Femur (tissue), 1 donor: ENCODE data around the gene ERICH6B.

Source experiments
- DNase-seq: peaks from one replicate; pipeline ENCODE4 v3.0.0-alpha.2; 2017

Gene ERICH6B

GRCh38 chr13:45598597-45598996, 16.9 kb downstream of the ERICH6B start:
- DNase-seq, result no peak

GRCh38 chr13:45596800-45597475, 18.6 kb downstream of the ERICH6B start:
- DNase-seq, result no peak

- DNase-seq, result no peak
These were observed 19.6 kb downstream of the ERICH6B start for GRCh38 chr13:45595965-45596364.

GRCh38 chr13:45594764-45595163, 20.8 kb downstream of the ERICH6B start:
- DNase-seq, result no peak

DNA sequence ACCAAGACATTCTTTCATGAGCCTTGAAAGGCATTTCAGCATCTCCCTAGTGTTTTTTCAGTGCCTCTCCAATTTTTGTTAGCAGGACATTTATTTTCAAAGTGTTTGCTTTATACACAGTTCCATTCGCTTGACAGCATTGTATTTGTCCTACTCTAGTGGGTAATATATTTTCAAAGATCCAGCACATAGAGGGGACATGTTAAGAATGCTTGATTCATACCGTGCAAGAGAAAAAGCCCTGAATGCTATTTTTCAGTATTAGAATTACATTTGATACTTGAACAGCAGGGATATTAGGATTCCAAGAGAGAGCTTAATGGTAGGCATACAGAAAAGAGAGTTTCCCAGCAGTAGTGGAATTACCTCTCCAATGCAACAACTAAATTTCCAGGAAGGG, 21.3 kb downstream of the ERICH6B start:
- no peak for DNase-seq

DNA sequence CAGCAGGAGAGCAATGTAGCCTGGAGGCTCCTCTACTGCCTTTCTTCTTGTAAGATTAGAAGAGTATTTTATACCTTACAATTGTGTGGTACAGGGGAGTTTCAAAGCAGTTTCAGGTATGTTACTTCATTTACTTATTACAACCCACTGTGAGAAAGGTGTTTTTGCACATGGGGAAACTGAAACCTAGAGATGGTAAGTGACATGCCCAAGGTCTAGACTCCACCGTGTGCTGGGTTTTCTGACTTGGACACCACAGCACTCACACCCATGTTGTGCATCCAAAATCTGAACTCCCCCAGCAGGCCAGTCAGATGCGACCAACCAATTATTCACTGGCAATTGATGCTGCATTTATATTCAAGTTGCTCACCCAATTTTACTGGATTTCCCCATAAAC, 22.8 kb downstream of the ERICH6B start:
- no peak for DNase-seq

- DNase-seq, result no peak
These were observed 25.5 kb downstream of the ERICH6B start for GRCh38 chr13:45590066-45590465.

GRCh38 chr13:45587897-45588296, 27.6 kb downstream of the ERICH6B start:
- no peak for DNase-seq

GRCh38 chr13:45584816-45585215, 30.7 kb downstream of the ERICH6B start:
- DNase-seq, result no peak

- no peak for DNase-seq
These were observed 33.0 kb downstream of the ERICH6B start for GRCh38 chr13:45582408-45583076.

- DNase-seq, result no peak
These were observed 39.1 kb downstream of the ERICH6B start for GRCh38 chr13:45576466-45576865.

DNA sequence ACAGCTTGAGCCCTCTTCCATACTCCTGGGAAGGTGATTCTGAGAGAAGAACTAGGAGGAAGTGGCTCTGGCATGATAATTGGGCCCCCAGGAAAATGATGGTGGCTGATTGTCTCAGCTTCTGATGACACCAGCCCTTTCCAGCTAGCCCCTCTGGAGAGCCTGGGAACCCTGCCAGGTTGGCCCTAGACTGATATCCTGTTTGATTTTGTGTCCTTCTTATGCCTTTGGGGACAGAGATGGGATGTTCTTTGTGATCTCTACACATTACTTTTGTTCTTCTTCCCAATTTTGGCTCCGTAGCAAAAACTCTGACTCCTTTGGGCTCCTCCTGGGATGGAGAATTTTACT, 39.7 kb downstream of the ERICH6B start:
- no peak for DNase-seq

DNA sequence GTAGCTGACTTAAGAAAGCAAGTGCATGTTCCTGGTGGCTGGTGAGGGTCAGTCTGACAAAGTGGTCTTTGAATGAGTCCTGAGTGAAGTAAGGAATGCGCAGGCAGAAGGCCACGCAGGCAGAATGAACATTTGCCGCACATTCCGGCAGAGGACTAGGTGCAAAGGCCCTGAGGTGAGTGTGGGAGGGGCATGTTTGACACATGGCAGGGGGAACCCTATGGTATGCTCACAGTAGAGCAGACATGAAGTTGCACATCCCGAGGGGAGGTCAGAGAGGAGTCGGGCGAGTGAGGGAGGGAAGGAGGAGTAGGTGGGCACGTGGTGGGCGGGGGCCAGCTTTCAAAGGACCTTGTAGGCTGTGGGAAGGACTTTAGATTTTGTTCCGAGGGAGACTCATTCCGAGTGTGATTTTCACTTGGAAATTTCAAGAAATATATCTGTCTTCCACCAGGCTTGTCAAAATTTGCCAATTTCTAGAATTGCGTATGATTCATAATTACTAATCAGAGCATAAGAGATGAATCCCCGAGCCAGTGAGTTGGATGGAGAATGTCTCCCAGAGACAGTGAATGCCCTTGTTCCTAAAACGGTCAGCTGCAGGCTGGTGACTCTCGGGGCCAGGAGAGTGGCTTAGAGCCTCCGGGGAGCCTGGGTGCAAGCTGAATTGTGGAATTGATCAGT, 40.3 kb downstream of the ERICH6B start:
- DNase-seq, result no peak

DNA sequence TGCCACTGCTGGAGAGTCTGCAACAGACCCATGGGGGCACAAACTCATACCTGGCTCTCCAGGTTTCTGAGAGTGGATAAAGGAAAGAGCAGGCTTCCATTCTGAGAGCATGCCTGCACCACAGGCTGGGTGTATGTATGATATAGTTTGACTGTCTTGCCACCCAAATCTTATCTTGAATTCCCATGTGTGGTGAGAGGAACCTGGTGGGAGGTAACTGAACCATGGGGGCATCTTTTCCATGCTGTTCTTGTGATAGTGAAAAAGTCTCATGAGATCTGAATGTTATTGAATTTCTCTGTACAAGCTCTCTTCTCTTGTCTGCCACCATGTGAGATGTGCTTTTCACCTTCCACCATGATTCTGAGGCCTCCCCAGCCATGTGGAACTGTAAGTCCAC, 50.2 kb downstream of the ERICH6B start:
- DNase-seq, result no peak

- no peak for DNase-seq
These were observed 51.3 kb downstream of the ERICH6B start for GRCh38 chr13:45564133-45564776.

DNA sequence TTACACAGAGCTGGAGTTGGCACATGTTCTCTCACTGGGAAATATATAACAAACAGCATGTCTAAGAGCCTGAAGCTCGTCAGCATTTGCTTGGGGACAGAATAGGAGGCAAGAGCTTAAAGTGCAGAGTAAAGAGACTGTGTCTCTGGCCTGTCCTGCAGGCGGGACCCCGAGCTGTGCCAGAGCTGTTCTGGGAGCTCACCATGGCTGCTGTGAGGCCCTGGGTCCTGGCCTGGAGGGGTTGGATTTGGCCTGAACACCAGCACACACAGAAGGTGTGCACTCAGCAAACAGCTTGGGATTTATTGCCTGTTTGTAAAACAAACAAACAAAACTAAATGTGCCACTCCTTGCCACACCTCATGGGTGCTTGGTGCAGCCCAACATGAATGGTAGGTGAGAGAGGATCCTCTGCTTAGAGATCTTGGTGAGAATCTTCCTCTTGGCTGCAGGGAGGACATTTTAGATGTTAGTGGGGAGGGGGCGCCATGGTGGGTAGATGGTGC, 60.9 kb downstream of the ERICH6B start:
- DNase-seq, result no peak

DNA sequence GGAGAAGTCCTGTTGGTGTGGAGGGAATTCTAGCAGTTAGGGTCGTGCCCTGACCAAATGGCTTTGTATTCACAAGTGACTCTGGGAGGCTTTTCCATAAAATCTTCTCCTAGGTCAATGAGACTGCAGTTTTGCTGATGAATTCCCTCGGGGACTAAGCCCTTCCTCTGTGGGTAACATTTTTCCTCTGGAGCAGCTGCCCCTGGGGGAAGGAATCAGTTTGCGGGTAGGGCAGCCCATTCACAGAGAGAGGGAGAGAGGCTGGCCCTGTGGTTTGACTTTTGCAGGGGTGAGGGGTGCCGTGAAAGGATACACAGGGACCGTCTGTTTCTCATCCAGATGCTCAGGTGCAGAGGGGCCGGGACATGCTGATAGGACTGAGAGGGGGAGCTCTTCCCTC, 67.3 kb downstream of the ERICH6B start:
- no peak for DNase-seq

DNA sequence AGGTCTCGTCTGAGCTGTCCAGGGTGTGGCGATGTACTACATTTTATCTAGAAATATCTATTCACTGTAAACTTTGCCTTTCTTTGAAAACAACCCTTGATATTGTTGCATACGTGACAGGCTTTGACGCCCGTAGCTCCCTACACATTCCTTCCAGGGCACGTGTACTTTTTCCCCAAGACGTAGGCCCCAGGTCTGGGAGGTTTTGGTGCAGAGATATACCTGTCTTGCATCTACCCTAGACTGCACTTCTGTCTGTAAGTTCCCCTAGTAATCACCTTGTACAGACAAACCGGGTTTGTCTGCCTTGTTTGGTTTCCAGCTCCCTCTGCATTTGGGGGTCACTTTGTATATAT, 69.2 kb downstream of the ERICH6B start:
- no peak for DNase-seq

- DNase-seq, result no peak
These were observed 69.7 kb downstream of the ERICH6B start for GRCh38 chr13:45545686-45546409.

DNA sequence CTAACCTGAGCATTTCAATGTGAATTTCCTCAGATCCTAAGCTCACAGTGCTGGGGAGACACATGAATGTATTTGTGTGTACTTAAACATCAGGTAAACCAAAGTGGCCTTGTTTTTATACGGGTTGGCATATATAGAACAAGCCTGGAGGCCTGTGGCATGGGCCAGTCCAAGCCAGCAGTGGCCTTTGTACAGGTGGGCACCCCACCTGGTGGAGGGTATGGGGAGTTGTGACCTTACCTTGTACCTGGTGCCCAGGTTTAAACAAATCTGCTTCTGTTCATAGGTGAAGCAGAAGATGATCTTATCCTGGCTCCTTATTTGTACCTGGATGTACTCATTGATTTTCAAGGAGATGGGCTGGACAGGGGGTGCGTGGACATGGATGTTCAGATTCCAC, 71.0 kb downstream of the ERICH6B start:
- no peak for DNase-seq

DNA sequence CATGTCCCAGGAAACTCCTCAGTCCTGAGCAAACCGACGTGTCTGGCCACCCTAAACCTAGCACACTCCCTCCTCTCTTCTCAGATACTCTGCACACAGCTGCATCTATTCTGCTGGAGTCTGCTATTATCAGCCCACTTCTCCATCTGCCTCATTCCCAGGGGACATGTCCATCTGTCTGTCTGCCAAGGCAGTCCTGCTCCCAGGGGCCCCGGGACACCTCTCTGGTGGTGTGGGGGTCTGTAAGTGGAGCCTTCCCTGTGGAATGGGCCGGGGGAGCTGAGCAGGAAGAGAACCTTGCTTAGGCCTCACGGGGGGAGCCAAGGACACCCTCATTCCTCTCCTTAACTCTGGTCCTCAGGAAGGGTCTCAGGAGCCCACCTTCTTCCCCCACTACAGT, 72.7 kb downstream of the ERICH6B start:
- DNase-seq, result no peak

GRCh38 chr13:45542391-45542790, 73.1 kb downstream of the ERICH6B start:
- DNase-seq, result no peak

GRCh38 chr13:45541806-45542205, 73.7 kb downstream of the ERICH6B start:
- DNase-seq, result no peak
